ENCODE data around the gene COL6A3. TPM values are rescaled to one million over a fixed set of nuclear protein-coding genes. Genes with fewer than 3 reads are reported as not detected.

Gene COL6A3
- total RNA-seq, 3 donors from 2014 or later = 116 to 907 (median 320) TPM

DNA sequence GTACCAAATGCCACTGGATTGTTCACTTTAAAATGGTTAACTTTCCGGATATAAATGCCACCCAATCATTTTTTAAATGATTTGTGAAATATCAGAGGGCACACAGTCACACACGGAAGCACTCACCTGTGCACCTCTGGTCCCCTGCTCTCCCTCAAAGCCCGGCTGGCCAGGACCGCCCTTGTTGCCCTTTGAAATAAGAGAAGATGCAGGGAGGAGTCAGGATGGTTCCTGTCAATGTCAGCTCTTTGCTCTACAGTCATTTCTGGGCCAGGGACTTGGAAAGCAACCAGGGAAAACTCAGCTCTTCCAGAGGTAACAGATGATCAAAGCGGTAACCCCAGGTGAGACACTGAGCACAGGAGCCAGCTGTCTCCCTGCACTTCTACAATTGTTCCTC is 60.7 kb downstream of the COL6A3 start:
- Histone ChIP-seq H3K36me3 (no peaks in the 10 kb centered on the region), H3K27ac (peak overlapping the region in 1 of 2 donors; percentile 66), H3K4me1 (peaks cover 3 to 5% of the 10 kb centered on the region in 2 donors), H3K4me3 (no peak overlapping the region), H3K27me3 (no peaks in the 10 kb centered on the region), H3K9me3 (no peaks in the 10 kb centered on the region)
- no peak for DNase-seq (ENCODE audit: low spot score in 2 of 2)
- intact Hi-C loops (cut with DNase I; ENCODE audit: low total_unique reads) = no loop called here
- no peak for TF ChIP-seq POLR2AphosphoS5 (IDR thresholded peaks at IDR 0.05)

DNA sequence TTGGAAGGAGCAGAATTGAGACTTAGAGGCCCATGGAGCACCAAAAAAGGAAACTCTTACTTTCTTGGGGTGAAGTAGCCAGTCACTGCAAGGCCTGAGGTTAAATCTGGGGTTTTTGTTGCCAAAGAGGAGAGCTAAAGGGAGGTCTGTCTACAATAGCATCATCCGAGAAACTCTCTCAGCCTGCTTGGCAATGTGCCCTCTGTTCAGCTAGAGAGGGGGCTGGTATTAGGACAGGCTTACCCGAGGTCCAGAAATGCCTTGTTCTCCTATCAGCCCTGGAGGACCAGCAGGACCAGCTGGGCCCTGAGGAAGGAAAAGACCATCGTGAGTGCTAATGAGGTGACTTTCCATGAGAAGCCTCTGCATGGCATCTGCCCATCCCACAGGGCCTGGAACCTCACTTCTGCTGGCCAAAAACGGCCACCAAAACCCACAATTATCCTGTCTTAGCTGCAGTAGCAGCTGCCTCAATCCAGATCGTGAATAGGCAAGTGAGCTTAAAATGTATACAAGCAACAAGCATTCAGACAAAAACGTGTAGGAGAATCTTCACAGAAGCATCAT is 61.6 kb downstream of the COL6A3 start:
- intact Hi-C loops (cut with DNase I; ENCODE audit: low total_unique reads) = no loop called here
- TF ChIP-seq POLR2AphosphoS5 (IDR thresholded peaks at IDR 0.05) (no peak), POLR2A (IDR thresholded peaks at IDR 0.05) (no peak)
- TF ChIP-seq, protein P1, sequence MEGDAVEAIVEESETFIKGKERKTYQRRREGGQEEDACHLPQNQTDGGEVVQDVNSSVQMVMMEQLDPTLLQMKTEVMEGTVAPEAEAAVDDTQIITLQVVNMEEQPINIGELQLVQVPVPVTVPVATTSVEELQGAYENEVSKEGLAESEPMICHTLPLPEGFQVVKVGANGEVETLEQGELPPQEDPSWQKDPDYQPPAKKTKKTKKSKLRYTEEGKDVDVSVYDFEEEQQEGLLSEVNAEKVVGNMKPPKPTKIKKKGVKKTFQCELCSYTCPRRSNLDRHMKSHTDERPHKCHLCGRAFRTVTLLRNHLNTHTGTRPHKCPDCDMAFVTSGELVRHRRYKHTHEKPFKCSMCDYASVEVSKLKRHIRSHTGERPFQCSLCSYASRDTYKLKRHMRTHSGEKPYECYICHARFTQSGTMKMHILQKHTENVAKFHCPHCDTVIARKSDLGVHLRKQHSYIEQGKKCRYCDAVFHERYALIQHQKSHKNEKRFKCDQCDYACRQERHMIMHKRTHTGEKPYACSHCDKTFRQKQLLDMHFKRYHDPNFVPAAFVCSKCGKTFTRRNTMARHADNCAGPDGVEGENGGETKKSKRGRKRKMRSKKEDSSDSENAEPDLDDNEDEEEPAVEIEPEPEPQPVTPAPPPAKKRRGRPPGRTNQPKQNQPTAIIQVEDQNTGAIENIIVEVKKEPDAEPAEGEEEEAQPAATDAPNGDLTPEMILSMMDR (IDR thresholded peaks at IDR 0.05) = no peak
- no peaks in the 10 kb centered on the region for H3K27me3 ChIP-seq
- peaks cover 3 to 5% of the 10 kb centered on the region in 2 donors for H3K4me1 ChIP-seq
- no peak overlapping the region for H3K4me3 ChIP-seq
- DNase-seq (ENCODE audit: low spot score in 2 of 2) = no peak
- H3K27ac ChIP-seq = peak overlapping the region in 1 of 2 donors; percentile 66
- no peaks in the 10 kb centered on the region for H3K36me3 ChIP-seq
- no peaks in the 10 kb centered on the region for H3K9me3 ChIP-seq

DNA sequence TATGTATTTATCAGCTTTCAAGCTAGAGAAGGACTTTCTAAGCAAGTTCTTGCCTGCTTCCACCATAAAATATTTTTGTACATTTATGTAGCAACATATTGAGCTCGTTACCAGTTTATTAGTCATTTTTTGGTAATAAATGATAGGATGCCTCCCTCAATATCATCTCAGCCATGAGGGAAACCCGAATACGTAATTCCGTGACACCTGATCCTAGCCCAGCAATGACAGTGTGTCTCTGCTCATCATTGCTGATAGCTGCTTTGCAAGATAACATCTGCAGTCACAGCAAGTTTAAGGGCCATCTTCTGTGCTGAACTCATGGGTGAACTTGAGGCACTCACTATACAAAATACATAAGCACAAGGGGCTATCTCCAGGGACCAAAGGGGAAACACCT is 62.2 kb downstream of the COL6A3 start:
- intact Hi-C loops (cut with DNase I; ENCODE audit: low total_unique reads) = no loop called here
- no peak for DNase-seq (ENCODE audit: low spot score in 2 of 2)
- Histone ChIP-seq H3K4me1 (peaks cover 3 to 5% of the 10 kb centered on the region in 2 donors), H3K4me3 (no peak overlapping the region), H3K27me3 (no peaks in the 10 kb centered on the region), H3K27ac (peak overlapping the region in 1 of 2 donors; percentile 66), H3K36me3 (no peaks in the 10 kb centered on the region), H3K9me3 (no peaks in the 10 kb centered on the region)
- TF ChIP-seq POLR2AphosphoS5 (IDR thresholded peaks at IDR 0.05) (no peak), POLR2A (IDR thresholded peaks at IDR 0.05) (no peak)
- TF ChIP-seq, protein P1 (IDR thresholded peaks at IDR 0.05) = no peak

DNA sequence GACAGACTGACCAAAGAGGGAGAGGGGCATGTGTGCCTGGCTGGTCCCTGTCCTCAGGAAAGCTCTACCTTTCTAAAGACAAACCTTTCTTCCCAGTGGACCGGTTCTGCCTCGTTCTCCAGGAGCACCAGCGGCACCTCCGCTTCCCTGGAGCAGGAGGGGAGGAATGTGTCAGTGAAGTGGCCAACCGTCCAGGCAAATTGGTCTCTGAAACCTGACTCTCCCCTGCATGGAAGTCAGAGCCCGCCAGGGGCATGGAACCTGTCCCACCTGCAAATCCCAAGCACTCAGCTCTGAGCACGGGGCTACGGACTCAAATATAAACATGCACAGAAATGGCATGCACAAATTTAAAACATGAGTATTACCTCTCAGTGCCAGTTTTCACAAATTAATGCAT is 62.9 kb downstream of the COL6A3 start:
- intact Hi-C loops (cut with DNase I; ENCODE audit: low total_unique reads) = no loop called here
- Histone ChIP-seq H3K9me3 (no peaks in the 10 kb centered on the region), H3K4me1 (peaks cover 3 to 5% of the 10 kb centered on the region in 2 donors), H3K27me3 (no peaks in the 10 kb centered on the region), H3K27ac (peak overlapping the region in 1 of 2 donors; percentile 78), H3K4me3 (no peak overlapping the region), H3K36me3 (no peaks in the 10 kb centered on the region)
- DNase-seq (ENCODE audit: low spot score in 2 of 2) = no peak
- TF ChIP-seq POLR2AphosphoS5 (IDR thresholded peaks at IDR 0.05) (no peak), POLR2A (IDR thresholded peaks at IDR 0.05) (no peak)
- TF ChIP-seq, protein P1 (IDR thresholded peaks at IDR 0.05) = no peak

DNA sequence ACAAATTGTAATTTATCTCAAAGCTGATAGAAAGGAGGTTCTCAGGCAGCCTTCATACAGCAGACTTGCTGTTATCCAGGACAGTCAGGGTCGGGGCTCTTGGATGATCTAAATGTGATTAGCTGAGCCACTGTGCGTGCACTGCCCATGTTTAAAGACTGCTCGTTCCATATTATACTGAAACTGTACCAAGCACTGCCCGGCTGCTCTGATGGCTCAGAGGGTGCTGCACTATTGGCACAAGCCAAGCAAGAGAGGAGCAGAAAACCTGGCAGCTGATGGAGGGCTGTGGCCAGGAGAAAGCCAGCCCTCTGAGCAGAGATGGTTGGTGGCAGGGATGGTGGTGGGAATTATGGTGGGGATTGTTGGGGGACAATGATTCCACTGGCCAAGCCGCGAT is 63.4 kb downstream of the COL6A3 start:
- no peaks in the 10 kb centered on the region for H3K27me3 ChIP-seq

More for the DNA sequence above, 63.4 kb downstream of the COL6A3 start:
- intact Hi-C loops (cut with DNase I; ENCODE audit: low total_unique reads) = no loop called here
- DNase-seq (ENCODE audit: low spot score in 2 of 2) = no peak
- no peak for TF ChIP-seq POLR2A (IDR thresholded peaks at IDR 0.05)
- no peak for TF ChIP-seq POLR2AphosphoS5 (IDR thresholded peaks at IDR 0.05)
- TF ChIP-seq, protein P1 (IDR thresholded peaks at IDR 0.05) = no peak
- Histone ChIP-seq H3K27ac (peak overlapping the region in 1 of 2 donors; percentile 78), H3K9me3 (no peaks in the 10 kb centered on the region), H3K4me1 (peaks cover 3 to 5% of the 10 kb centered on the region in 2 donors), H3K36me3 (no peaks in the 10 kb centered on the region), H3K4me3 (no peak overlapping the region)
